Right forelimb (tissue), 1 donor: ENCODE data around the gene CD226.
"Not testable (repeated sequence)": the region's sequence is repeated elsewhere in the genome, so short reads cannot be mapped to it uniquely, and the experiment has no call there.

ENCODE experiments used
- DNase-seq: peaks from one replicate; pipeline ENCODE4 v3.0.0-alpha.2; 2018

CD226 gene

GRCh38 chr18:69899154-69899923 lies 48.3 kb downstream of the CD226 start:
- not testable (repeated sequence) for DNase-seq

DNA sequence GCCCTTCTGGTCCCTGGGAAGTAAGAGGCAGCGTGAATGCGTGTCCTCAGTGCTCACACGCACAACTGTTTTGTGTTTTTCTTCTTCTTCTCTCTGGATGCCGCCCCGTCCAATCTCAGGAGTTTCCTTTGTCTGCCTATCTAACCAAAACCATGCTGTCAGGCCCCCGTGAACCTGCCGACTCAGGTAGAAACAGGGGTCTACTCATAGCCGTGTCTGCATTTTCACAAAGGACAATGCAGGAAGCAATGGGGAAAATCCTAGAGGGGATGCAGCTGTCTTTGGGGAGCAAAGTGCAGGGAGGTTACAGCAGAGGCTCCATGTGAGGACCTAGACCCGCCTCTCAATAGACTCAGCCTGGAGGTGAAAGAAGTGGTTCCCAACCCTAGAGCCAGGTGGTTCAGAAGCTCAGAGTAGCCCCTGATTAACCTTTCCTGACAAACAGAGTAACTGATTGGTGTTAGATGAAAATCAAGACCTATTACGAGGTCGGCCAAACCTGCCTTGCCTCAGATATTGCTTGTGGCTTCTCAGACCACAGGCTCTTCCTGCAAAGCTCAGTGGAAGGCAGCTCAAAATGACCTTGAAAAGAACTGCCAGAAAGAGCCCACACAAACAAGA lies 49.3 kb downstream of the CD226 start:
- no peak for DNase-seq

GRCh38 chr18:69897397-69898108 lies 50.1 kb downstream of the CD226 start:
- DNase-seq, result no peak

DNA sequence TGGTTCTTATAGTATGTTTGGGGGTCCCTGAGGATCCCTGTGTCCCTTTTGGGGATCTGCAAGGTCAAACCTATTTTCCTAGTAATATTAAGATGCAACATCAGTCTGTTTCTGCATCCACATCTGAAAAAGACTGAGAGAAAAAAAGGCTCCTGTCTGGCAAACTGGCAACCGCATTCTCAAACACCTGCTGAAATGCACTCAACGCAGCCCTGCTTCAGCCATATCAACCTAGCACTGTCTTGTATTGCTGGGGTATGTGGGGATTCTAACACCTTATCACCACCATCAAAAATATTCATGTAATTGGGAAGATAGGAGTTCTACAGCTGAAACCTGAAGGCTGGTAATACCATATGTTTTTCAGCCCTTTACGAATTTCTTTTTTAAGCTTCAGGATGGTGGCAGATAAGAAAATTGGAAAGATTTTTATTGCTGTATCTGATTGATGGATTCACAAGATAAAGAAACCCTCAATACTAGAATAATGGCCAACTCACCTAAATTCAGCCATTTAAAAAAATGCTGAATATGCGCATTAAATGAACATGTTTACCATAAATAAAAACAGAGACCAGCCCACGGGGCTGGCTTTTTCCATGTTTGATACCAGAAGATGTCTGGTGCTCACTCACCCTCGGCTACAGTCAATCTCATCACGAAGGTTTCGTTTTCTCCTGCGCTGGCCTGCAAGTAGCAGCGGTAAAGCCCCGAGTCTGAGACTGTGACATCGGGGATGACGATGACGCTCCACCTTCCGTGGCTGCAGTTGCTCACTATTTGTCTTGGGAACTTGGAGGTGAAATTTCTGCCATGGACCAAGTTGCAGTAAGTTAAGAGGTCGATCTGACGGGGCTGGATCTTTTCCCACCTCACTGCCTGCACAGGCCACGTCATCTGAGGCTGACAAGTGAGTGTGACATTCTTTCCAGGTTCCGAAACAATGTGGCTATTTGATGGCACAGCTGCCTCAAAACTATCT lies 52.3 kb downstream of the CD226 start:
- no peak for DNase-seq

GRCh38 chr18:69894467-69894866 lies 53.2 kb downstream of the CD226 start:
- DNase-seq, result no peak

GRCh38 chr18:69890558-69890957 lies 57.1 kb downstream of the CD226 start:
- DNase-seq, result no peak

DNA sequence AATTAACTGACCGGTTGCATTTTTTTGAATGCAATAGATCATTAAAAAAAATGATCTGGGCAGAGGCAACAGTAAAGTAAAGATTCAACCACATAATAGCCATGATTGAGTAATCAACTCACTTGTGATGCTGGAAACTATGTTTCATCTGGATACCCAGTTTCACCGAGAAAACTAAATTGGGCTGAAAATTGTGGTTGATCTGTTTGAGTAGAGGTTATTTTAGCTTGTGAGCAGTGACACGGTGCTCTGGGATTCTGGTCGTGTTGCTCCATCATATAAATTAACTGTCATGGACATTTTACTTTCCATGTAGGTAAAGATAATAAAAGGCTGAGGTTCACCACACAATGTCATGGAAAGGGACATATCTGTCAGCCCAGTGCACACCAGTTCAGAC lies 58.7 kb downstream of the CD226 start:
- no peak for DNase-seq

- DNase-seq, result no peak
These were observed 60.4 kb downstream of the CD226 start for GRCh38 chr18:69887256-69887655.

DNA sequence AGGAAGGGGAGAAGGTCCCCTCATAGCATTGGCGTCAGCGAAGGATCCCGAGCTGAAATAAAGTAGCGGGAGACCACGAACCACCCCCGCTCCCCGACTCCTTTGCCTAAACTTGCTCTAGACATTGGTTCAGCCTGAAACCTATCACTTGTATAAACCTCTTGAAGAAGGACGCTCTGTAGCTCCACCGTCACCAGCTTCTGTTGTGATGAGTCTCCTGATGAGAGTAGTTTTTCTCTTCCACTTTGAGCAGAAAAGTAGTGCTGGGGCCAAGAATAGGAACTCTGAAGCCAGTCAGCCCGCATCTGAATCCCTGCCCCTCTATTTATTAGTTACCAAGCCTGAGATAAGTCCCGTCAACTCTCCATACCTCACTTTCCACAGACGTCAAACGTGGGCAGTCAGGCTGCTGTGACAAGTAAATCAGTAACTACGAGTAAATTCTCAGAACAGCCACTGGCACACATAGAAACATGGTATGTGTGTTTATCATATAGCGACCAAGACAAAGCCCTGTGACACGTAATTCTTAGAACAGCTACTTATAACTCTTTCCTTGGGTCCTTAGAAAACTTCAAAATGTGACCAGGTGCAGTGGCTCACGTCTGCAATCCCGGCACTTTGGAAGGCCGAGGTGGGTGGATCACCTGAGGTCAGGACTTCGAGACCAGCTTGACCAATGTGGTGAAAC lies 61.7 kb downstream of the CD226 start:
- no peak for DNase-seq

GRCh38 chr18:69885355-69885754 lies 62.3 kb downstream of the CD226 start:
- no peak for DNase-seq

DNA sequence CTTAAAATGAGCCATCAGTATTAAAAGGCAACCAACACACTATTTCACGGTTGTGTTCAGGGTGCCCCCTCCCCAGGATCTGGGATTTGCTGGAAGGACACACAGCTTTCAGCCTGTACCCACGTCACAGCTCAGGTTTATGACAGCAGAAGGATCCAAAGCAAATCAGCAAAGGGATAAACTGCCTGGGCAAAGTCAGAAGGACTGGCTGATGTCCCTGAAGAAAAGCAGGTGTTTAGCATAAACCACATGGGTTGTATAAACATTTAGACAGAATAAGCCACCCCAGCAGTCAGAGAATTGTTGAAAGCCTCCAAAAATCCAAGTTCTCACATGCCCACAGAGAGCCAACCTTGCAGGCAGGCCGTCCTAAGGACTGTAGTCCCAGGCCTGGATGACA lies 63.9 kb downstream of the CD226 start:
- DNase-seq, result no peak

GRCh38 chr18:69882965-69883668 lies 64.6 kb downstream of the CD226 start:
- DNase-seq, result no peak

GRCh38 chr18:69880083-69880482 lies 67.6 kb downstream of the CD226 start:
- DNase-seq, result no peak

GRCh38 chr18:69879051-69879450 lies 68.6 kb downstream of the CD226 start:
- DNase-seq, result not testable (repeated sequence)

GRCh38 chr18:69878213-69878933 lies 69.3 kb downstream of the CD226 start:
- no peak for DNase-seq

- no peak for DNase-seq
These were observed 71.2 kb downstream of the CD226 start for GRCh38 chr18:69876490-69876889.

DNA sequence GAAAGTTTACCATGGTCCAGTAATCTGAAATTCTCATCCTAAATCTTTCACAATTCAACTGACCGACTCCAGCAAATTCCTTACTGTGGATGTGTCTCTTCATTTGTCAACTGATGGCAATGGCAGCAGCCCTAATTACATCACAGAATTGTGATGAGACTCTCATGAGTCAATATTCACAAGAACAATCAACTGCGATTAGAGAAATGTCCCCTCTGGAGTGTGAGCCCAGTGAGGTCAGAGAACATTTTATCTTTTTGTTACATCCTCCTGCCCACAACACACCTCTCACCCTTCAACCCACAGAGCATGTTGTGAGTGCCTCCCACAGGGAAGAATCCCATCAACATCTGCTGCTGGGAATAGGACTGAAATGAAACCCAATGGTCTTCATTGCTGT lies 73.6 kb downstream of the CD226 start:
- no peak for DNase-seq

GRCh38 chr18:69872661-69873060 lies 75.0 kb downstream of the CD226 start:
- DNase-seq, result no peak

DNA sequence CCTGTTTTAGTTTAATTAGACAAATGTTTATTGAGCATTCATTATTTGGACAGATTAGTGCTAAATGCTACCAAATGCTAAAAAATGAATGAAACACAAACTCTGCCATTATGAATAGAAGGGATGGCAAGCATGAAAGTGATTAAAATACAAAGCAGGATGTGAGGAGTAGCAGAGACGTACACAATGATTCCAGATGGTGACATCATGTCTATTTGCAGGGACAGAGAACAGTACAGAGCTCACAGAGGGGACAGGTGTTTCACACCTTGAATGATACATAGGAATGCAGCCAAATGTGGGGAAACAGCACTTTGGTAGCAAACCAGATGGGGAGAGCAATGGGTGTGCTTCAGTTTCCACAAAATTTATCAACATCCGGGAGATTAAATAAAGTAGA lies 76.3 kb downstream of the CD226 start:
- DNase-seq, result no peak

DNA sequence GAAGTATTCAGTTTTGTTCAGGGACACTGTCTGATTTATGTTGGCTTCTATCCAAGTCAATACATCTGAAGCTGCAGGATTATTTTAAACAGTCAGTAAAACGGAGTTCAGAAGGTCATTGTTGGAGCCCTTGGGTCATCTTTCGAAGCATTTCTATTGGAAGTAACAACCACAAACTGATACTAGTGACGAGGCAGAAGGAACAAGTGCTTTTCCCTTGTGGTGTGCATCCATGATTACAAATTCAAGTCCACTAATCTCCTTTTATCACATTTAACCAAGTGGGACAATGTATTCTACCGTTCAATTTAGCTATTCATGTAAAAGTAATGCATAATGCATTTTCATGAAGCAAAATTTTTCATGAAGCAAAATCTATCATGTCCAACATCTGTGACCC lies 76.9 kb downstream of the CD226 start:
- no peak for DNase-seq

DNA sequence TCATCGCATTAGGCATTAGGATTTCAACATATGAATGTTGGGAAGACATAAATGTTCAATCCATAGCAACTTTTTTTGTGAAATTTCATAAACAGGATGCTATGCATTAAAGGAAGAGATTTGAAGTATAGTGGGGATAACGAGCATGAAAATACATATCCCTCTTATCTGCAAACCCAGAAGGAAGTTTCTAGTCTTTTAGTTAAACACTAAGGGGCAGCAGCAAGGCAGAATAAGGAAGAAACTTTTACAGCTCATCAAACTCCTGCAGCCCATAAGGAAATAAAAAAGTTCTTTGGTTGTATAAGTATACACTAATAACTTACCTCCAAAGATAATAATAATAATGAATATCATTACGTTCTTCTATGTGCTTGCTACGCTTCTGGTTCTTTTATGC lies 81.5 kb downstream of the CD226 start:
- DNase-seq, result no peak
